SK-N-SH (cell line): Measurements from ENCODE around the gene CLEC16A. TPM values are rescaled to one million over a fixed set of nuclear protein-coding genes. Genes with fewer than 3 reads are reported as not detected.
A peak's percentile ranks its signal among the peaks of the same experiment; 100 is the strongest.

Experiments
- CTCF ChIA-PET: fragments of 300-600, 350-600 bp; formaldehyde crosslinking; extraction: SDS; loops from one replicate; lab custom pipeline; 2021; lab: Yijun Ruan, JAX
- POLR2A ChIA-PET: fragments of 350-600 bp; sonication (Branson Sonifier 250); formaldehyde crosslinking; extraction: SDS; loops from one replicate; lab custom pipeline; 2020; ENCODE audit warnings: antibody characterized with exemption, inconsistent platforms; lab: Yijun Ruan, JAX
- DNase-seq: peaks from one replicate; pipeline ENCODE4 v3.0.0; 2012
- H2AFZ ChIP-seq: fragments of 200-600 bp; sonication (generic); 2 replicates; pipeline ENCODE4 v1.8.1; 2016; ENCODE audit warnings: antibody characterized with exemption, mild to moderate bottlenecking, low read depth
- H3F3A ChIP-seq: fragments of 200-600 bp; sonication (generic); replicated peaks from 2 replicates; pipeline ENCODE3; 2016; ENCODE audit warnings: antibody characterized with exemption, mild to moderate bottlenecking; ENCODE audit not compliant: insufficient read depth
- H3K27ac ChIP-seq, 2 experiments: fragments of 200-500 bp in 1 of 2; fragments of 200-600 bp in 1 of 2; sonication (Bioruptor generic) in 1 of 2; sonication (generic), shearing (Covaris generic) in 1 of 2; 2 replicates each; pipeline versions ENCODE4 v1.5.1 to v1.6.1; 2014 to 2016; ENCODE audit warnings: low read depth in 2 of 2, inconsistent platforms in 1 of 2, low read length in 1 of 2, mild to moderate bottlenecking in 1 of 2, mixed read lengths in 1 of 2
- H3K27me3 ChIP-seq: fragments of 200-600 bp; sonication (generic), shearing (Covaris generic); 2 replicates; pipeline ENCODE4 v1.6.1; 2016; ENCODE audit warnings: mixed run types; ENCODE audit not compliant: insufficient read depth
- H3K36me3 ChIP-seq, 2 experiments: fragments of 200-500 bp in 1 of 2; fragments of 200-600 bp in 1 of 2; sonication (Bioruptor generic) in 1 of 2; sonication (generic) in 1 of 2; replicated peaks in 1 of 2; 2 replicates each; pipeline versions ENCODE3 to v1.5.1; 2014 to 2016; ENCODE audit warnings: low read length in 1 of 2, mild to moderate bottlenecking in 1 of 2; ENCODE audit not compliant: insufficient read depth in 2 of 2, control insufficient read depth in 1 of 2
- H3K4me1 ChIP-seq, 2 experiments: fragments of 200-500 bp in 1 of 2; fragments of 200-600 bp in 1 of 2; sonication (Bioruptor generic) in 1 of 2; sonication (generic), shearing (Covaris generic) in 1 of 2; 2 replicates each; pipeline versions ENCODE4 v1.5.1 to v1.6.1; 2014 to 2016; ENCODE audit warnings: low read depth in 1 of 2, low read length in 1 of 2, mixed run types in 1 of 2; ENCODE audit not compliant: insufficient read depth in 2 of 2, control insufficient read depth in 1 of 2
- H3K4me2 ChIP-seq: fragments of 200-600 bp; sonication (generic), shearing (Covaris generic); 2 replicates; pipeline ENCODE4 v1.6.1; 2017; ENCODE audit warnings: mixed run types
- H3K4me3 ChIP-seq, 2 experiments: fragments of 200-500 bp in 1 of 2; fragments of 200-600 bp in 1 of 2; sonication (Bioruptor generic) in 1 of 2; sonication (generic), shearing (Covaris generic) in 1 of 2; 2 replicates each; pipeline versions ENCODE4 v1.5.1 to v1.8.1; 2014 to 2016; ENCODE audit warnings: low read depth in 2 of 2, inconsistent platforms in 1 of 2, low read length in 1 of 2, mild to moderate bottlenecking in 1 of 2, mixed read lengths in 1 of 2, moderate library complexity in 1 of 2
- H3K79me2 ChIP-seq: fragments of 200-600 bp; sonication (generic); 2 replicates; pipeline ENCODE4 v1.8.1; 2017; ENCODE audit warnings: mild to moderate bottlenecking; ENCODE audit not compliant: insufficient read depth
- H3K9ac ChIP-seq: fragments of 200-600 bp; sonication (generic); 2 replicates; pipeline ENCODE4 v1.6.1; 2017; ENCODE audit warnings: mixed run types
- H3K9me2 ChIP-seq: fragments of 200-600 bp; sonication (generic); 2 replicates; pipeline ENCODE4 v1.6.1; 2017; ENCODE audit warnings: mixed run types
- H3K9me3 ChIP-seq: fragments of 200-600 bp; sonication (generic); 2 replicates; pipeline ENCODE4 v1.6.1; 2017; ENCODE audit warnings: mixed run types, mild to moderate bottlenecking, moderate library complexity
- H4K20me1 ChIP-seq: fragments of 200-600 bp; sonication (generic); 2 replicates; pipeline ENCODE4 v1.6.1; 2017; ENCODE audit warnings: mild to moderate bottlenecking, mixed run types; ENCODE audit not compliant: insufficient read depth
- CTCF ChIP-seq: fragments of 200-600 bp; sonication (generic); IDR thresholded peaks from 2 replicates; pipeline ENCODE4 v1.6.1; 2017; ENCODE audit warnings: antibody characterized with exemption, mild to moderate bottlenecking, moderate library complexity
- EZH2phosphoT487 ChIP-seq: fragments of 200-600 bp; sonication (generic); IDR thresholded peaks from 2 replicates; pipeline ENCODE4 v1.6.1; 2017; ENCODE audit warnings: low read depth, mixed run types, mild to moderate bottlenecking, antibody characterized with exemption, moderate library complexity, borderline replicate concordance
- FOSL2 ChIP-seq: IDR thresholded peaks from 2 replicates; pipeline ENCODE4 v1.4.0; 2012; ENCODE audit warnings: low read depth, mild to moderate bottlenecking, moderate library complexity, borderline replicate concordance
- FOXJ3 ChIP-seq: sonication (generic); formaldehyde crosslinking; IDR thresholded peaks from 2 replicates; pipeline ENCODE4 v1.5.1; 2020; ENCODE audit warnings: mild to moderate bottlenecking, missing genetic modification reagents
- FOXM1 ChIP-seq: IDR thresholded peaks from 2 replicates; pipeline ENCODE4 v1.4.0; 2012; ENCODE audit warnings: low read depth, mild to moderate bottlenecking
- MAX ChIP-seq: IDR thresholded peaks from 2 replicates; pipeline ENCODE4 v1.4.0; 2012; ENCODE audit warnings: low read depth
- PBX3 ChIP-seq: IDR thresholded peaks from 2 replicates; pipeline ENCODE4; 2012
- POLR2AphosphoS5 ChIP-seq: IDR thresholded peaks from 2 replicates; pipeline ENCODE4 v1.6.1; 2012; ENCODE audit warnings: low read depth, low read length
- RAD21 ChIP-seq: IDR thresholded peaks from 2 replicates; pipeline ENCODE4 v1.6.1; 2012; ENCODE audit warnings: mild to moderate bottlenecking, low read length
- RCOR1 ChIP-seq: fragments of 150-350 bp; IDR thresholded peaks from 2 replicates; pipeline ENCODE4 v1.6.1; 2017; ENCODE audit warnings: antibody characterized with exemption, low read length
- REST ChIP-seq: IDR thresholded peaks from 2 replicates; pipeline ENCODE4 v1.6.1; 2012; ENCODE audit warnings: mild to moderate bottlenecking, low read depth, low read length, moderate library complexity
- SMC3 ChIP-seq: IDR thresholded peaks from 2 replicates; pipeline ENCODE4 v1.6.1; 2012; ENCODE audit warnings: low read depth, low read length, improper control_type of control experiment
- TAF1 ChIP-seq: IDR thresholded peaks from 2 replicates; pipeline ENCODE4 v1.6.1; 2012; ENCODE audit warnings: low read depth, mild to moderate bottlenecking, low read length, moderate library complexity, borderline replicate concordance
- TCF12 ChIP-seq: IDR thresholded peaks from 2 replicates; pipeline ENCODE4 v1.4.0; 2012
- TEAD4 ChIP-seq: IDR thresholded peaks from 2 replicates; pipeline ENCODE4 v1.4.0; 2012; ENCODE audit warnings: mild to moderate bottlenecking, borderline replicate concordance; ENCODE audit not compliant: insufficient read depth
- WGBS: methylation state at CpG from one replicate; pipeline ENCODE4 v1.1.6; 2017; ENCODE audit warnings: low lambda C conversion rate; 5-methylcytosine and 5-hydroxymethylcytosine counted together
- polyA plus RNA-seq, 3 experiments: library from polyadenylated mRNA; depleted of rRNA; stranded (reverse); fragments of >200 nt; gene quantifications; 2 replicates each; pipeline ENCODE4 v1.2.3, GENCODE V29; 2012

CLEC16A gene
- polyA plus RNA-seq, 1 of the 3 experiments (the other 2 are of a cell fraction): 13.7 TPM

GRCh38 chr16:11082860-11083388 is 138.6 kb downstream of the CLEC16A start:
- no peaks in the 10 kb centered on the region for H3K27me3 ChIP-seq
- no peak overlapping the region for H3K27ac ChIP-seq
- H4K20me1 ChIP-seq: no peaks in the 10 kb centered on the region; the same call in 1 of the 2 replicates
- H3K9me2 ChIP-seq: no peaks in the 10 kb centered on the region
- H3K4me3 ChIP-seq: no peak overlapping the region
- POLR2A ChIA-PET: no interaction called here
- no peak overlapping the region for H3K9ac ChIP-seq
- DNase-seq: no peak
- no peak overlapping the region for H3K4me2 ChIP-seq
- no peaks in the 10 kb centered on the region for H3K36me3 ChIP-seq
- no peaks in the 10 kb centered on the region for H3K79me2 ChIP-seq
- peaks cover 42 to 60% of the 10 kb centered on the region in 2 experiments for H3K4me1 ChIP-seq
- no peak for TF ChIP-seq CTCF
- no peaks in the 10 kb centered on the region for H3K9me3 ChIP-seq
- WGBS: 94% methylated on average over 2 of the region's 2 CpGs
- H2AFZ ChIP-seq: no peak overlapping the region
- CTCF ChIA-PET: interaction anchor here (0.9 to 1.0 kb wide), 5 partner anchors 9 to 172 kb away, joined by 3 to 4 read pairs (median 4); no protein-coding TSS in a partner anchor
- H3F3A ChIP-seq: peaks cover 16% of the 10 kb centered on the region

- Histone ChIP-seq H3K4me2 (peak overlapping the region; percentile 65; the same call in 1 of the 2 replicates), H3K27me3 (no peaks in the 10 kb centered on the region), H3F3A (peaks cover 7% of the 10 kb centered on the region), H3K4me1 (peaks cover 27 to 60% of the 10 kb centered on the region in 2 experiments), H3K9me2 (no peaks in the 10 kb centered on the region), H3K79me2 (no peaks in the 10 kb centered on the region), H3K9ac (no peak overlapping the region; the same call in 1 of the 2 replicates), H3K36me3 (no peaks in the 10 kb centered on the region), H3K4me3 (no peak overlapping the region), H2AFZ (no peak overlapping the region), H4K20me1 (no peaks in the 10 kb centered on the region; the same call in 1 of the 2 replicates), H3K9me3 (no peaks in the 10 kb centered on the region), H3K27ac (peak overlapping the region; percentile 76 to 83)
- DNase-seq: no peak
- 26% methylated on average over 11 of the region's 11 CpGs for WGBS
- ChIA-PET CTCF (no interaction called here), POLR2A (no interaction called here)
- TF ChIP-seq FOXJ3 (CRISPR knock-in tag): no peak
- peak; percentile 33; the same call in 1 of the 2 replicates for TF ChIP-seq TEAD4
- peak; percentile 86 for TF ChIP-seq TCF12
- TF ChIP-seq FOXM1: no peak
- TF ChIP-seq REST: no peak
- TF ChIP-seq RAD21: no peak
- TF ChIP-seq FOSL2: peak; percentile 87
- TF ChIP-seq EZH2phosphoT487: no peak
- TF ChIP-seq MAX: no peak; the same call in none of the 2 replicates
- peak; percentile 40; the same call in 1 of the 2 replicates for TF ChIP-seq POLR2AphosphoS5
- TF ChIP-seq SMC3: 0 out of 2 replicates have a peak, but pooled peaks have one; percentile 2
- no peak for TF ChIP-seq CTCF
- peak; percentile 76 for TF ChIP-seq PBX3
- TF ChIP-seq RCOR1: no peak
- TF ChIP-seq TAF1: no peak
Observed at GRCh38 chr16:11084484-11084875, 140.1 kb downstream of the CLEC16A start.
